Stimulated activated CD8-positive, alpha-beta memory T cell treated with anti-CD3 and anti-CD28 coated beads, Interleukin-2, amount 100 ng/mL, for 1 hour (primary cell): ENCODE results near the gene LSS.
"Not testable (repeated sequence)": the region's sequence is repeated elsewhere in the genome, so short reads cannot be mapped to it uniquely, and the experiment has no call there.

ENCODE experiments used
- DNase-seq, 2 donors: peaks; one replicate each; pipeline ENCODE4 v3.0.0-alpha.2; 2020; ENCODE audit warnings: low read depth in 2 of 2

Gene LSS

DNA sequence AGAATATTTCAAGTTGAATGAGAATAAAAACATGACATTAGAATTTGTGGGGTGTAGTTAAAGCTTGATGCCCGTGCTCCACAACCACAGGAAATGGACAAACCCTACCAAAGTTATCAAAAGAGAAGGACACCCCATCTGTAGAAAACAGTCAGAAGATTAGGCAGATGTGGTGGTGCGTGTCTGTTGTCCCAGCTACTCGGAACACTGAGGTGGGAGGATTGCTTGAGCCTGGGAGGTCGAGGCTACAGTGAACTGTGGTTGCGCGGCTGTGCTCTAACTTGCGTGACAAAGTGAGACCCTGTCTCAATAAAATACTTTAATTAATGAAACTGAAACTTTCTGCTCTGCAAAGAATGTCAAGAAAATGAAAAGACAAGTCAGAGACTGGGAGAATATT is 42.9 kb downstream of the LSS start:
- no peak for DNase-seq

DNA sequence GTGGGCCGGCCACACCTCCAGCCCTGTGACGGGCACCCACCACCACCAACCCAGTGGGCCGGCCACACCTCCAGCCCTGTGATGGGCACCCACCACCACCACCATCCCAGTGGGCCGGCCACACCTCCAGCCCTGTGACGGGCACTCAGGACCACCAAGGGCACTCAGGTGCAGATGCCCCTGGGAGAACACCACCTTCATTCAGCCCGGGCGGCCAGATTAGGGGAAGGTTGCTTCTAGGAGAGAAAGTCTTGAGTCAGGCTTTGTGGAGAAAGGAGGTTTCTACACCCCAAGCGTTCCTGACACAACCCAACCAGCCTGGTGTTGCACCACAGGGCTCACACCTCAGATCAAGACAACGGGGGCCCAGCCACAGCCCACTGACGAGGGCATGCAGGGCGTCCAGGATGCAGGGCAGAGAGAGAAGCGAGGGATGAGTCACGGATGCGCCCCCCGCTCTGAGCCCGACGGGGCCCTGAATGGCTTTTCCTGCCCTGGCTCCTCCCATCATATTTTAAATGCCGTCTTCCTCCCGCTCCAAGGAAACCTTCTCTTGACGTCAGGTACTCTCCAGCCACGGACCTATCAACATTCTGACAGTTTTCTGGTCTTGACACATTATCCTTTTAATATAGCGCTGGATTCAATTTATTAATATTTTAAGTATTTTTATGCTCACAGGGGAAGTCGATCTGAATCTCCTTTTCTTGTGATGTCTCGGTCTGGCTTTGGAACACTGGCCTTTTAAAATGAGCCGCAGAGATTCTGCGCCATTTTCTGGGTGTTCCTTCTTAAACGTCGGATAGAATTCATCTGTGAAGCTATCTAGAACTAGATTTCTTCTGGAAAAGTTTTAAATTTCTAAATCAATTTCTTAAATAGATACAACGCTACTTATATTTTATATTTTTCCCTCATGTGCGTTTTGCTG is 43.7 kb downstream of the LSS start:
- DNase-seq: peak; percentile 41 to 57

DNA sequence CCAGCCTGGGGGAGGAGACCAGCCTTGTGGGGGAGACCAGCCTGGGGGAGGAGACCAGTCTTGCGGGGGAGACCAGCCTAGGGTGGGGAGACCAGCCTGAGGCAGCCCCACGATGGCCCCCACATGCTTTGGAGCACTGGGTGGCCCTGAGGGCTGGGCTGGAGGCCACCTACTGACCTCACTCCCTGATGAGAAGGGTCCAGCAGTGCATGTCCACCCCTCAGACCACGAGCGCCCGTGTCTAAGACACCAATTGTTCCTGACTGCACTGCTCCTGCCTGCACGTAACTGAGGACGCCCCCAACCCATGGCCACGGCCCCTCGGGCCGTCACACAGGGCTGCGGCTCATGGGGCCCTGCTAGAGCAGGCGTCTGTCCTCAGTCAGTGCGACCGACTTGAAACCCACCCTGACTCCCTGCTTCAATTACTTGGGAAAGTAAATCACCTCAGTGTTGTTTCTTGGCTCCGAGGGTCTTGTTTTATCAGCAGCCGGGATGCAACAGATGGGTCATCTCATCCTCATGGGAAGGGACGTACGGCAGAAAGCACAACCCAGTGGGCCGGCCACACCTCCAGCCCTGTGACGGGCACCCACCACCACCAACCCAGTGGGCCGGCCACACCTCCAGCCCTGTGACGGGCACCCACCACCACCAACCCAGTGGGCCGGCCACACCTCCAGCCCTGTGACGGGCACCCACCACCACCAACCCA is 44.5 kb downstream of the LSS start, which contains the start of gene SPATC1L:
TSS of gene SPATC1L (minus strand) at position 550 of the 715 bp plus-strand sequence. CDS start 1,643 bp downstream, outside the sequence.
- peak; percentile 13 to 31 for DNase-seq

DNA sequence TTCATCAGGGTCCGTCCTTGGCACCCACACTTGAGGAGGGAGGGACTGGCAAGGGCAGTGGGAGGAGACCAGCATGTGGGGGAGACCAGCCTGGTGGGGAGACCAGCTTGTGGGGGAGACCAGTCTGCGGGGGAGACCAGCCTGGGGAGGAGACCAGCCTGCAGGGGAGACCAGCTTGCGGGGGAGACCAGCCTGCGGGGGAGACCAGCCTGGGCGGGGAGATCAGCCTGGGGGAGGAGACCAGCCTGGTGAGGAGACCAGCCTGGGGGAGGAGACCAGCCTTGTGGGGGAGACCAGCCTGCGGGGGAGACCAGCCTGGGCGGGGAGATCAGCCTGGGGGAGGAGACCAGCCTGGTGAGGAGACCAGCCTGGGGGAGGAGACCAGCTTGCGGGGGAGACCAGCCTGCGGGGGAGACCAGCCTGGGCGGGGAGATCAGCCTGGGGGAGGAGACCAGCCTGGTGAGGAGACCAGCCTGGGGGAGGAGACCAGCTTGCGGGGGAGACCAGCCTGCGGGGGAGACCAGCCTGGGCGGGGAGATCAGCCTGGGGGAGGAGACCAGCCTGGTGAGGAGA is 45.2 kb downstream of the LSS start:
- not testable (repeated sequence) for DNase-seq

DNA sequence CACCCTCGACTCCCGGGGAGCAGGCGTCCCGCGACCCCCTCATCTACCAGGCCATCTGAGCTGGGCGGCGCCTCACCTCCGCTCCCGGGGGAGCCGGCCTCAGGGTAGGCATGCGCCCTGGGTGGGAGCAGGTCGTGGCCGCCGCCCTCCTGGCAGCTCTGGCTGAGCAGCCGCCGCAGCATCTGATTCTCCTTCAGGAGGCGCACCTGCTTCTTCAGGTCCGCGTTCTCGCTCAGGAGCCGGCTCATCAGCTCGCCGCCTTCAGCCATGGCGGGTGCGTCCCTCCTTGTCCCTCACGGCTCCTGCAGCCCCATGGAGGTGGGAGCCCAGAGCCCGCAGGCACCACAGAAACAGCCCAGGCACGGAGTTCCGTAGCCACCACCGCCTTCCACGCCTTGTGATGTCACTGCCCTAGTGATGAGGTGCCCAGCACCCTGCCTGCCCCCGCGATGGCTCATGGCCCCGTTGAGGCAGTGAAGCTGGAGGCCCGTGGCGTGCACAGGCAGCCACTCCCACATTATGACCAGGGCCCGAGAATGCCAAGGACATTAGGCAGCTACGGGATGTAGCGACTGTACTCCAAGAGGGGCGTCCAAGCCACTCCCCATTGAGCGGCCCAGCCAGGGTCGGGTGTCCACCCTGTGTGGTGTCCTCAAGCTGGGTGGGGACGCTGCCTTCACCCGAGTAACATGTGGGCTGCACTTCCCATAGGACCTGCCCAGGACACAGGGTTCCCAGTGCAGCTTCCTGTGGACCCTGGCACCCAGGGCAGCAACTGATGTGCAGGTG is 45.8 kb downstream of the LSS start:
- DNase-seq: no peak

DNA sequence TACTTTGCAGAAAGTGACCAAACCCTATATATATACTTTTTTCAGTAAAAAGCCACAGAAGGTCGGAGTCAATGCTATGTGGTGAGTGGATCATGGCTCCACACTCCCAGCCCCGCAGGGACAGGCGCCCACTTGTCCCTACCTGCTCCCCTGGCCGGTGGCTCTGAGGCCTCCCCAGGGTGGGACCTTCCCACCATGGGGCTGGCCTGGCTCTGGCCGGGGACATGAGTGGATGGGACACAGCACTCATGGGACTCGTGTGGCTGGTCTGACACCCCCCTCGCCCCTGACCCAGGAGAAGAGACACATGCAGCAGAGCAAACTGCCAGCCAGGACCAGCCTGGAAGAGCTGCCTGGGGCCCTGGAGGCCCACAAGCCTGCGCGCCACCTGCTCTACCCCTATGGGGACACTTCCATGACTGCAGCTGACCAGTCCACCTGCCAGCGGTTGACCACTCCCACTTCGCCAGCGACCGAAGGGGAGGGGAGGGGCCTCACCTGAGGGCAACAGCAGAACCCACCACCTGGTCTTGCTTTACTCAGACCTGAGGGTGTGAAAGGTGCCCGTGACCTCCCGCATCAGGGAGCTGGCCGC is 46.5 kb downstream of the LSS start:
- no peak for DNase-seq

DNA sequence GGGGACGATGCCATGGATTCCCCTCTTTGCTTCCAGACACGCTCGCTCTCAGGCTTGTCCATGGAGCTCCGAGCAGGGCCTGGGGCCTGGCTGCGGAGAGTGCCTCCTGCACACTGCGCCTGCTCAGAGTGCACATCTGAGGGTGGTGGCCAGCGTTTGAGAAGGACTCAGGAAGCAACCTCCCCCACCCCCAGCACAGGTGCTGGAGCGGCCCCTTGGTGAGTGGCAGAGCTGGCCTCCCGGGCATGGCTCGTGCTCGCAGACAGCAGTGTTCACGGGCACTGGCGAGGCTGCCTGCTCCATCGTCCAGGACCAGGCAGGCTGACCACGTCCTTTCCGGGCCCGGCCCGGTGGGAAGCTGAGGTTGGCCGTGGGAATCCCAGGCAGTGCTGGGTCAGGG is 47.1 kb downstream of the LSS start:
- DNase-seq: no peak

DNA sequence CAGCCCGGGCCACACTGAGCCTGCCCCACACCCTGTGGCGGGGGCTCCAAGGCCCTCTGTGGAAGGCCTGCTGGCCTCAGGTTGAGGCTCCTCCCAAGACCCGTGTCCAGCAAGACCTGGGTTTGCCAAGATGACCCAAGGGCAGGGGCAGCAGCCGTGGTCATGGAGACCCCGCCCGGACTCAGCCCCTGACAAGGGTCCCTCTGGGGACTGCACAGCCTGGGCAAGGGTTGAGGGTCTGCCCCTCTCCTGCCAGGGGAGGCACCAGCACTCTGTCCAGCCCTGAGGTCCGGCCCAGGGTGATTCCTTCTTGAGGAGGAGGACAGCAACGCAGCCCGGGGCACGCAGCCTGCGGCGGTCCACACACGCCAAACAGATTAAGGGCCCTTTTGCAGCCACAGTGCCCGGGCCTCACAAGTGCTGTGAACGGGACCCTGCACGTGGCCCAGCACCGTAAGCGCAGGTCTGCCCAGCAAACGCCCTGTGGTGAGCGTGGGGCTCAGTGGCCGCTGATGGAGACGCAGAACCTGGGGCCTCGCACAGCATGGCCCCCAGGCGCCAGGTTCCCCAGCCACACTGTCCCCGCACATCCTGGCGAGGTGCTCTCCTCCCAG is 47.7 kb downstream of the LSS start:
- no peak for DNase-seq

DNA sequence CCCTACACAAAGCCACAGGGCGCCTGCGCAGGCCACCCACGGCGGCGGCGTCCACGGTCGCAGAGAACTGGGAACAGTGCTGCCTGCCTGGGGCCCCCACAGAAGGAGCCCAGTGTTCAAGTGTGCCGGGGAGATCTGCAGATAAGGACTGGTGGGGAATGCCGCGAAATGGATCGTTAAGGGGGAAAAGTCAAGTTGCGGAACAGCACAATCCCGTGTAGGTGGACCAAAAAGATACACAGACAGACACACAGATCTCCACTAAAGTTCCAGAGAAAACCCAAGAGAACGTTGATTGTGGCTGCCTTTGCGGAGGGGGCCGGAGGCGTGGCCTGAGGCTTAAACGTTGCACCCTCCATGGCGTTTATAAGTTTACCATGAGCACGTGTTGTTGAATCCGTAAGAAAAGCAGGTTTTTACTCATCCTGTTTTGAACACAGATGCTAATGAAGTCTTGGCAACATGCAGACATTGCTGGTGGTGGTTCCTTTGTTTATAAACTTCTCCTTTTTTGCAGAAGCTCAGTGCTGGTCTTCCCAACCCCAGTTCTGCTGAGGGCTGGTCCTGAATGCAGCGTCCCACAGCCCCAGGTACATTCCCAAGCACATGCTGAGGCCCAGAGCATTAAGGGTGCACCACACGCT is 48.4 kb downstream of the LSS start:
- DNase-seq: no peak

DNA sequence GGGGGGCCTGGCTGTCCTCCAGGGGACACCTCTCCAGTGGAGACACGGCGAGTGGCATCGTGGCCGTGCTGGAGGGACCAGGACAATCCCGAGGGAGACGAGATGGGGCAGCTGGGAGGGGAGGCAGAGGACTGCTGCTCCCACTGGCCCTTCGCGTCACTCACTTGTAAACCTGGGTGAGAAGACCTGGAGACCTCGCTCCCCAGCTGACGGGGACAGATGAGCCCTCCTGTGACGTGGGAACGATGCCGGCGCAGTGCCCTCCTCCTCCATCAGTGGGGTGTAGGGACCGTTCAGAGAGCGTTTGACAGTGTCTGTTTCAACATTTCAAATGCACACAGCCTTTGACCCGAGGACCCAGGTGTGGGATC is 48.9 kb downstream of the LSS start:
- DNase-seq: no peak

DNA sequence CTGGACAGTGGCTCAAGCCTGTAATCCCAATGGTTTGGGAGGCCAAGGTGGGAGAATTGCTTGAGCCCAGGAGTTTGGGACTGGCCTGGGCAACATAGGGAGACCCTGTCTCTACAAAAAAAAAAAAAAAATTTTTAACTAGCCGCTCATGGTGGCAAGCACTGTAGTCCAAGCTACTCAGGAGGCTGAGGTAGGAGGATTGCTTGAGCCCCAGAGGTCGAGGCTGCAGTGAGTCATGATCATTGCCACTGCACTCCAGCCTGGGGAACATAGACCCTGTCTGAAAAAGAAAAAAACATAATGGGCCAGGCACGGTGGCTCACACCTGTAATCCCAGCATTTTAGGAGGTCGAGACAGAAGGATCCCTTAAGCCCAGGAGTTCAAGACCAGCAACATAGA is 49.6 kb downstream of the LSS start:
- DNase-seq: no peak

DNA sequence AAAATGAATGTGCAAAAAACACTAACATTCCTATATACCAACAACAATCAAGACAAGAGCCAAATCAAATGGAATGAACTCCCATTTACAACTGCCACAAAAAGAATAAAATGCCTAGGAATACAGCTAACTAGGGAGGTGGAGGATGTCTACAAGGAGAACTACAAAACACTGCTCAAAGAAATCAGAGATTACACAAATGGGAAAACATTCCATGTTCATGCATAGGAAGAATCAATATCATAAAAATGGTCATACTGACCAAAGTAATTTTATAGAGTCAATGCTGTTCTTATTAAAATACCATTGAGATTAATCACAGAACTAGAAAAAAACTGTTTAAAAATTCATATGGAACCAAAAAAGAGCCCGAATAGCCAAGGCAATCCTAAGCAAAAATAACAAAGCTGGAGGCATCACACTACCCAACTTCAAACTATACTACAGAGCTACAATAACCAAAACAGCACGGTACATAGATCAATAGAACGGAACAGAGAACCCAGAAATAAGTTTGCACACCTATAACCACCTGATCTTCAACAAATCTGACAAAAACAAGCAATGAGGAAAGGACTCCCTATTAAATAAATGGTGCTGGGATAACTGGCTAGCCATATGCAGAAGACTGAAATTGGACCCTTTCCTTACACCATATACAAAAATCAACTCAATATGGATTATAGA is 52.0 kb downstream of the LSS start:
- not testable (repeated sequence) for DNase-seq

DNA sequence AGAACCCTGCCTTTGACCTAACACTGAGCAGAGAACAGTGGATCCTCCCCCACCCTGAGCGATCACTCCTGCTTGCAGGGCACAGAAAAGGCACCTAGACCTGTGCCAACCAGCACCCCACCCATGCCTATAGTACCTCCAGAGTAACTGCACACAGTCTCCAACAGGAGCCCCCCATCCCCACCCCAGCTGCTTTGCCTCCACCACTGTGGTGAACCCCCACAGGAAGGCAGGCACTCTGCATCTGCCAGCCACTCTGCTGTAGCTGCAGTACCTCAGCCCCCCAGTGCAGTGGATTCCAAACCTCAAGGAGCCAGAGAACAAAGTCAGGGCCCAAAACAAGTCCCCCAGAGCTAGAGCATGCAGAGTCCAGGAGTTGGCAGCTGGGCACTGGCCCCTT is 55.0 kb downstream of the LSS start:
- no peak for DNase-seq

DNA sequence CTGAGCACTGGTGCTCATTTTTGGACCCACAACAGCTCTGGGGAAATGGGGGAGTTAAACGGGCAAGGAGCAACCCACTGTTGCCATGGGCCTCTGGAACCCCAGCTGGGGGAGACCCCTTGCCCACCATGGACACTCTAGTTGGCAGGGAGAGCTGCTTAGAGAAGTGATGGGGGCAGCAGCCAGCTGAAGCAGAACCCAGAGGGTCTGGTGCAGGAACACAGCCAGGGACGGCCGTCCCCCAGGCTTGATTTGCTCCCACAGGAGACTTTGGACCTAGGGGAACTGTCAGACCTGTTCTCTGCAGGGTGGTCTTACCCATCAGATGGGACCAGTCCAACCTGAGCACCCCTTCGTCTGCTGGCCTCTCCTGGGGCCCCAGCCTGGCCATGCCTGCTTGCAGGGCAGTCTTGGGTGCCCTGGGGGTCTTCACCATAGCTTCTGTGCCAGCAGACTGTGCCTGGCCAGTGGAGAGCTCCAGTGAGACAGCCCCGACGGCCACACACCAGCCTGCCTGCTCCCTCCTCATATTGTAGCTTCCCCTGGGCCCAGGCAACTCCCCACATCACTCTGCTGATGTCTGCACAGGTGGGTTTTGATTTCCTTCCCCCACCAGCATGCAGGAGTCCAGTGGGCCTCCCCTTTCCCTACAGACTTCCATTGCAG is 55.6 kb downstream of the LSS start:
- no peak for DNase-seq

DNA sequence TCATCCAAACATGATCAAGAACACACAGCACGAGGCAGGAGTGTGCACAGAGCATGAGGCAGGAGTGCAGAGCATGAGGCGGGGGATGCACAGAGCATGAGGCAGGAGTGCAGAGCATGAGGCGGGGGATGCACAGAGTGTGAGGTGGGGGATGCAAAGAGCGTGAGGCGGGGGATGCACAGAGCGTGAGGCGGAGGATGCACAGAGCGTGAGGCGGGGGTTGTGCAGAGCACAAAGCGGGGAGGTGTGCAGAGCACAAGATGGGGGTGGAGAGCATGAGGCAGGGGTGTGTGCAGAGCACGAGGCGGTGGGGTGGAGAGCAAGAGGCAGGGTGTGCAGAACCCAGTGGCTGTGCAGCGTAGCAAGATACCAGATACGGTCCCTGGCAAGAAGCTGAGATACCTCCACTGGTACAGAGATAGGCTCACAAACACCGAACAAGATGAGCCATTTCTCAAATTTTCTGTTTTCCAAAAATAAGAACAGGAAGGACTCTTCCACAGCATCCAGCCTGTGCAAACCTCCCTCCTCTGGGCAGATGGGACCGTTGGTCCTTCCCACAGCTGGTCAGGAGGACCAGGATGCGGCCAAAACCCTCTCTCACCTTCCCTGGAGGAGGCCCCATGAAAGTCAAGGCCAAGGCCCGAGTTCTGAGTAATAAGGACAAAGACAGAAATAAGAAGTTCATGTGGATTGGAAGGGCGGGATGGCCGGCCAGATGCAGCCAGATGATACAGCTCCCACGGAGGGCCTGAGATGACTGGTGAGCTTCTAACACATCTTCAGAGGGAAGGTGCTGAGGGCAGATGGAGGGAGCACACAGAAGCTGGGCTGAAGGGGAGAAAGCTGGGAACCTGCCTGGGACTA is 56.3 kb downstream of the LSS start:
- no peak for DNase-seq

DNA sequence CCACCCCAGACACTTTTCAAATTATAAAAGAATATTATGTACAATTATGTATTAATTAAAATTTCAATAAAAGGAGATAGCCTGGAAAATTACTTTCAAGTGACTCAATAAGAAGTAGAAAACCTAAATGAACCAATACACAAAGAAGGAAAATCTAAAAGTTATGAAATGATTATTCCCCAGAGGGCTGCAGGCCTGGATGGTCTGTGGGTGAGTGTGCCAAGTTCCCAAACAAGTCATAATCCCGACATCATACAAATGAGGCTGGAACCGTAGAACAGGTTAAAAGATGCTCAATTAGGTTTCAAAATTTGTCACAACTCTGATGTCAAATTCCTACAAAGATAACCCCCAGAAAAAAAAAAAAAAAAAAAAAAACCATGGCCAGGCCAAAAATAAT is 57.0 kb downstream of the LSS start:
- no peak for DNase-seq

DNA sequence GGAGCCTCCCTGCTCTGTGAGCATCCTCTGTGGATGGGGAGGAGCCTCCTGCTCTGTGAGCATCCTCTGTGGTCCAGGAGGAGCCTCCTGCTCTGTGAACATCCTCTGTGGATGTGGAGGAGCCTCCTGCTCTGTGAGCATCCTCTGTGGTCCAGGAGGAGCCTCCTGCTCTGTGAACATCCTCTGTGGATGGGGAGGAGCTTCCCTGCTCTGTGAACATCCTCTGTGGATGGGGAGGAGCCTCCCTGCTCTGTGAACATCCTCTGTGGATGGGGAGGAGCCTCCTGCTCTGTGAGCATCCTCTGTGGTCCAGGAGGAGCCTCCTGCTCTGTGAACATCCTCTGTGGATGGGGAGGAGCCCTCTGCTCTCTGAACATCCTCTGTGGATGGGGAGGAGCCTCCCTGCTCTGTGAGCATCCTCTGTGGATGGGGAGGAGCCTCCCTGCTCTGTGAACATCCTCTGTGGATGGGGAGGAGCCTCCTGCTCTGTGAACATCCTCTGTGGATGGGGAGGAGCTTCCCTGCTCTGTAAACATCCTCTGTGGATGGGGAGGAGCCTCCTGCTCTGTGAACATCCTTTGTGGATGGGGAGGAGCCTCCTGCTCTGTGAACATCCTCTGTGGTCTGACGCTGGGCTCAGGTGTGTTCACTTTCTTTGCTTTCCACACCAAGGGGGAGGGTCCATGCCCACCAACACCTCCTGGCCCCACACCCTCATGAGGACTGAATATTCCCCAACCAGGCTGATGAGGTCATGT is 58.0 kb downstream of the LSS start:
- DNase-seq: not testable (repeated sequence)
